ENCODE results near the gene UGDH.
"Not testable (repeated sequence)": the region's sequence is repeated elsewhere in the genome, so short reads cannot be mapped to it uniquely, and the experiment has no call there.

The UGDH gene

DNA sequence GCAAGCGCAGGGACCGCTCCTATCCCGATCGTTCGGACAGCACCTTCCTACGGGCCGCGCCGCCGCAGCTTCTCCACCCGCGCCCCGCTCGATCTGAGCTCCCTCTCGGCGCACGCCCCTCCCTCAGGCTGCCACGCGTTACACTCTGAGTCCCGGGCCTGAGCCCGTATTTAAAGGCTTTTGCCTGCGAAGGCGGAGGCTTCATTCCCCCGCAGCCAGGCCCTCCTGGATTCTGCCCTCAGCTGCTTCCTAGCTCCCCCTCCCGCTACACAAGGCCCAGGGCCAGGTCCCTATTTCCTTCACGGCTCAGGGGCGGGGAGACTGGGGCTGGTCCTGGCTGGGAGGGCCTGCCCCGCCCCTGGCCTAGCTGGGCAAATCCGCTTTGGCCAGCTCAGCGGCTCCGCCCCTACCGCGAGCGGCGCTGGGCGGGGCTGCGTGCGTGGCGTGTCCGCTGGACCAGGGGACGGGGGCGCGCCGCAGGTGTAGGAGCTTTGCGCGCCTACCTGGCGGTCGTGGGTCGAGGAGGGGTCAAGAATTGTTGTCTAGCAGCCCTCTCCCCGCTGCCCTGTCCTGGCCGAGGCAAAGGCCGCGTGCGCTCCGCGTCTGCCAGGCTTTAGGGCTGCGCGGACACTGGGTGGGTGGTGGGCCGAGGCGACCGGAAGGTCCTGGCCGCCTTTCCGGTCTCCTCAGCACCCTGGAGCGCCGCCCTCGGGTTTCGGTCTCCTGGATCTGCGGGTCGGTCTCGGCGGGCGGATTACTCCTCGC is at the start of gene UGDH:
UGDH (minus strand) TSS at position 144 of the 765 bp plus-strand sequence. CDS start 5,927 bp downstream, outside the sequence.
- Mint-ChIP-seq H3K4me3 (peak within 1 kb of the TSS; percentile 97), H3K4me1 (ENCODE audit: low read depth) (peaks cover 21% of the 10 kb centered on the region), H3K9me3 (peaks cover 22% of the 10 kb centered on the region), H3K27me3 (no peaks in the 10 kb centered on the region), H3K36me3 (ENCODE audit: low read depth) (peaks cover 25% of the 10 kb centered on the region), H3K27ac (peak within 1 kb of the TSS; percentile 96)

DNA sequence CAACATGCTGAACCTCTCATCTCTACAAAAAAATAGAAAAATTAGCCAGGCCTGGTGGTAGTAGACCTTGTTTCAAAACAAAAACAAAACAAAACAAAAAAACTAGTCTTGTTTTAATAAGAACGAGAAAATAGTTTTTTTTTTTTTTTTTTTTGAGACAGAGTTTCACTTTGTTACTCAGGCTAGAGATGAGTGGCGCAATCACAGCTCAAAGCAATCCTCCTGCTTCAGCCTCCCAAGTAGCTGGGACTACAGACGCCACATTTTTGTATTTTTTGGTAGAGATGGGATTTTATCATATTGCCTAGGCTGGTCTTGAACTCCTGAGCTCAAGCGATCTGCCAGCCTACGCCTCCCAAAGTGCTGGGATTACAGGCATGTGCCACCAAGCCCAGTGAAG is 47.7 kb upstream of the UGDH start:
- H3K9me3 Mint-ChIP-seq, result no peaks in the 10 kb centered on the region
- no peaks in the 10 kb centered on the region for H3K27me3 Mint-ChIP-seq
- H3K36me3 Mint-ChIP-seq (ENCODE audit: low read depth), result no peaks in the 10 kb centered on the region
- H3K4me1 Mint-ChIP-seq (ENCODE audit: low read depth), result no peaks in the 10 kb centered on the region
- H3K27ac Mint-ChIP-seq, result no peak overlapping the region
- no peak overlapping the region for H3K4me3 Mint-ChIP-seq

DNA sequence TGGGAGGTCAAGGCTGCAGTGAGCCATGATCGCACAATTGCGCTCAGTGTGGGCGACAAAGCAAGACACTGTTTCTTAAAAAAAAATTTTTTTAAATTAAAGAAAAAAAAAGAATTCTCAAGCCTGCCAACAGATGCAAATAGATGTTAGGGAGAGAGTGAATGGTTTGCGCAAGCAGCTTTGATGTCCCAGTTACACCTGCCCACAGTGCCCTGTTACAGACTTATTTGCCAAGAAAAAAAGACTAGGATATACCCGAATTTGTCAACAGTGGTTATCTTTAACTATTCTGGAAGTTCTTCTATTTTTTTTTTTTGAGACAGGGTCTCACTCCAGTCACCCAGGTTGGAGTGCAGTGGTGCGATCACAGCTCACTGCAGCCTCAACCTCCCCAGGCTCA is 44.3 kb upstream of the UGDH start:
- no peak overlapping the region for H3K27ac Mint-ChIP-seq
- H3K36me3 Mint-ChIP-seq (ENCODE audit: low read depth), result no peaks in the 10 kb centered on the region
- no peaks in the 10 kb centered on the region for H3K9me3 Mint-ChIP-seq
- H3K4me1 Mint-ChIP-seq (ENCODE audit: low read depth), result peaks cover 8% of the 10 kb centered on the region
- no peak overlapping the region for H3K4me3 Mint-ChIP-seq
- no peaks in the 10 kb centered on the region for H3K27me3 Mint-ChIP-seq

DNA sequence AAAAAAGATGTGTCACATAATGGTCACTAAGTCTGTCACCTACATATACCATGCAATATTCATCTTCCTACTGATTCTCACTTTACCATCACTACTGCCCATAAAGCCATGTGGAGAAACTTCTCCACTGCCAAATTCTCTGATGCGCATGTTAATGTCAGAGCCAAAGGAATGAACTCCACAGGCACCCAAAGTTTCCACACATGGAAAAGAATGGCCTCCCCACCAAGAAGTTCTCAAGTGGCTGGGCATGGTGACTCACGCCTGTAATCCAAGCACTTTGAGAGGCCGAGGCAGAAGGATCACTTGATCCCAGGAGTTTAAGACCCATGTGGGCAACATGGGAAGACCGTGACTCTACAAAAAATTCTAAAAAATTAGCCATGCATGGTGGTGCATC is 43.8 kb upstream of the UGDH start:
- Mint-ChIP-seq H3K9me3 (peaks cover 3% of the 10 kb centered on the region), H3K4me1 (ENCODE audit: low read depth) (peaks cover 8% of the 10 kb centered on the region), H3K36me3 (ENCODE audit: low read depth) (peaks cover 4% of the 10 kb centered on the region), H3K27me3 (no peaks in the 10 kb centered on the region), H3K27ac (no peak overlapping the region), H3K4me3 (no peak overlapping the region)

DNA sequence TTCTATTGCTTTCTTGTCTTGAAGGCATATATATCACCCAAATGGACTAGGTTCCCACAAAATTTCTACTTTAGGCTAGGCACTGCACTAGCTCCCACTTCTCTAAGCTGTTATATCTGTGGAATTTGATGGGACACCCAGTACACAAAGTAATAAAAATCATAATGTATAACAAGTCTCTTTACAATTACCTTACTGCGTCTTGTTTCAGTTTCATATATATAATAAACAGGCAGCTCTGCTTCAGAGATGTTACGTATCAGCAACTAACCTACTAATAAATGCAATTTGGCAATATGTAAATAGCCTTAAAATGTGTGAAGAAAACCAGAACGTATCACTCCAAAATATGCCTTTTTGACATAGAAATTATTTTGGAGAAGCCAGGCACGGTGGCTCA is 42.0 kb upstream of the UGDH start:
- no peaks in the 10 kb centered on the region for H3K27me3 Mint-ChIP-seq
- H3K27ac Mint-ChIP-seq, result peak overlapping the region; percentile 19
- peaks cover 7% of the 10 kb centered on the region for H3K9me3 Mint-ChIP-seq
- H3K4me3 Mint-ChIP-seq, result no peak overlapping the region
- peaks cover 11% of the 10 kb centered on the region for H3K4me1 Mint-ChIP-seq (ENCODE audit: low read depth)
- H3K36me3 Mint-ChIP-seq (ENCODE audit: low read depth), result peaks cover 11% of the 10 kb centered on the region

DNA sequence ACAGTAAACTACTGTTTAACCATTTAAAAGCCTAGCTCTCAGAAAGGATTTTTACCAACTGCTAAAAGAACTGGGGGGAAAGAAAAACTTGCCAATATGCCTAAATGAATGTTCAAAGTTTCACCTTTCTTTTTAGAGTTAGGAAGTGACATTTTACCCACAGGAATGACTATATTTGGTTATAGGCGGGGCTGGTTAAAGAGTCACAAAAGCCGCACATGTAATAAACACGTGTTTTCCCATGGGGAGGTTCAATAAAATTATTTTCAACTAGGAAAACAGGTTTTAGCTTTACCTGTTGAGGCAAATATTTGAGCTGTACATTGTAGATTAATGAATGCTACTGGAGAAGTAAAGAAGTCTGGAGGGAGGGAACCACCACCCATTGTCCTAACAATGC is 41.6 kb upstream of the UGDH start:
- Mint-ChIP-seq H3K4me3 (no peak overlapping the region), H3K27me3 (no peaks in the 10 kb centered on the region), H3K4me1 (ENCODE audit: low read depth) (peaks cover 11% of the 10 kb centered on the region), H3K36me3 (ENCODE audit: low read depth) (peaks cover 11% of the 10 kb centered on the region), H3K27ac (peak overlapping the region; percentile 19), H3K9me3 (peaks cover 7% of the 10 kb centered on the region)

DNA sequence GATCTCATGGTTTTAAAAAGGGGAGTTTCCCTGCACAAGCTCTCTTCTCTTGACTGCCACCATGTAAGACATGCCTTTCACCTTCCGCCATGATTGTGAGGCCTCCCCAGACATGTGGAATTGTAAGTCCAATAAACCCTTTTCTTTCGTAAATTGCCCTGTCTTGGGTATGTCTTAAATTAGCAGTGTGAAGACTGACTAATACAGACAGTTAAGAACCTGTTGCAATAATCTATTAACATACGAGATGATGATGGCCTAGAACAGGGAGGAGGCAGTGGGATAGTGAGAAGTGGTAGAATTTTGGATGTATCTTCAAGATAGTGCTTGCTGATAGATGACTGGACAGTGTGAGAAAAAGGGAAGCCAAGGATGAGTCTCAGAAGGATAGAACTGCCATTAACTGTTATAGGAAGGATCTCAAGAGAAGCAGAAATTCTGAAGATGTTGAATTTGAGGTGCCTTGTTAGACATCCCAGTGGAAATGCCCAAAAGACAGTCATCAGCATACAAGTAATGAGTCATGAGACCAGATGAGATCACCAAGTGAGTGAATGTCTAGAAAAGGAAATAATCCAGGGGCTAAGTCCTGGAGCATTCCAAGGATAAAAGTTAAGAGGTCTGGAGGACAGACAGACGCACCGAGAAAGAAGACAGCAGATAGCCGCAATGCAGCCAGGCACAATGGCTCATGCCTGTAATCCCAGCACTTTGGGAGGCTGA is 38.8 kb upstream of the UGDH start:
- H3K4me1 Mint-ChIP-seq (ENCODE audit: low read depth), result peaks cover 11% of the 10 kb centered on the region
- peaks cover 11% of the 10 kb centered on the region for H3K36me3 Mint-ChIP-seq (ENCODE audit: low read depth)
- H3K4me3 Mint-ChIP-seq, result no peak overlapping the region
- H3K27me3 Mint-ChIP-seq, result no peaks in the 10 kb centered on the region
- no peak overlapping the region for H3K27ac Mint-ChIP-seq
- H3K9me3 Mint-ChIP-seq, result peaks cover 7% of the 10 kb centered on the region

DNA sequence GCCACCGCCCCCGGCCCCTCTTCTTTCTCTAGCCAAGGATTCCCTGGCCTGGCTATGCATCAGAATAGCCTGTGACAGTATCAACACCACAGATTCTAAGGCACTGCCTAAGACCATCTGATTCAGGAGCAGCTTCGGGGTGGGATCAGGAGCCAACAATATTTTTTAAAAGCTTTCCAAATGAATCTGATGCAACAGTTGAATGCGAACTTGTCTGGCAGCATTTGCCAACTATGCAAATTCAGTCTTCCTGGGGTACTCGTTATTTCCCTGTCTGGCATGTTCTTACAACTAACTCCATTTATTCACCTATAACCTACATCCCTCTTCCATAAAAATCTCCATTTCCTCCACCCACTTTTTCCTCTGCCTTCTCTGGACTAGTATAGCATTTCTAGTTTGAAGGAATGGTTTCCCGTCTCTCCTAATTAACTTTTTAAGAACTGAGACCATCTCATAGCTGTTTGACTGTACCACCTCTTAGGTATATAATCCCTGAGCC is 36.2 kb upstream of the UGDH start:
- H3K4me3 Mint-ChIP-seq, result no peak overlapping the region
- H3K36me3 Mint-ChIP-seq (ENCODE audit: low read depth), result peaks cover 11% of the 10 kb centered on the region
- H3K27ac Mint-ChIP-seq, result no peak overlapping the region
- peaks cover 6% of the 10 kb centered on the region for H3K4me1 Mint-ChIP-seq (ENCODE audit: low read depth)
- H3K9me3 Mint-ChIP-seq, result peaks cover 7% of the 10 kb centered on the region
- H3K27me3 Mint-ChIP-seq, result no peaks in the 10 kb centered on the region

DNA sequence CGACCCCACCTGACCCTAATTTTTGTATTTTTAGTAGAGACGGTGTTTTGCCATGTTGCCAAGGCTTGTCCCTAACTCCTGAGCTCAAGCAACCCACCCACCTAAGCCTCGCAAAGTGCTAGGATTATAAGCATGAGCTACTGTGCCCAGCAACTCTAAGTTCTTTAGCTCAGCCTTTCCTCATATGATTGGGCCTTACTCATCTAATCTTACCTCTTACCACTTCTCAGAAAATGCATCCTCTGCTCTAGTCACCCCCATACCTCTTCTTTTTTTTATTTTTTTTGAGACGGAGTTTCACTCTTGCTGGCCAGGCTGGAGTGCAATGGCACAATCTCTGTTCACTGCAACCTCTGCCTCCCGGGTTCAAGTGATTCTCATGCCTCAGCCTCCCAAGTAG is 35.6 kb upstream of the UGDH start:
- Mint-ChIP-seq H3K4me1 (ENCODE audit: low read depth) (peaks cover 3% of the 10 kb centered on the region), H3K27ac (no peak overlapping the region), H3K27me3 (no peaks in the 10 kb centered on the region), H3K36me3 (ENCODE audit: low read depth) (peaks cover 11% of the 10 kb centered on the region), H3K9me3 (peaks cover 7% of the 10 kb centered on the region), H3K4me3 (no peak overlapping the region)

DNA sequence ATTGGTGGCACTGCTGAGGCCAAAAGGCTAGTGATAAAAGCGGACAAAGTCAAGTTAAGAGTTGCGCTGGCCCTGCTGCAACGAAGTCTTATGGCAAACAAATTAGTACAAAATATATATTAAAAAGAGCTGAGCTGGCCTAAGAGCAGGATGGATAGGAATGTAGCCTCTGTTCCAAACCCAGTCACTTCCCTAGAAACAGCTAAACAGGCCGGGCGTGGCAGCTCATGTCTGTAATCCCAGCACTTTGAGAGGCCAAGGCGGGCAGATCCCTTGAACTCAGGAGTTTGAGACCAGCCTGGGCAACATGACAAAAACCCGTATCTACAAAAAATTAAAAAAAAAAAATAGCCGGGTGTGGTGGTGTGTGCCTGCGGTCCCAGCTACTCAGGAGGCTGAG is 32.4 kb upstream of the UGDH start:
- H3K9me3 Mint-ChIP-seq, result no peaks in the 10 kb centered on the region

DNA sequence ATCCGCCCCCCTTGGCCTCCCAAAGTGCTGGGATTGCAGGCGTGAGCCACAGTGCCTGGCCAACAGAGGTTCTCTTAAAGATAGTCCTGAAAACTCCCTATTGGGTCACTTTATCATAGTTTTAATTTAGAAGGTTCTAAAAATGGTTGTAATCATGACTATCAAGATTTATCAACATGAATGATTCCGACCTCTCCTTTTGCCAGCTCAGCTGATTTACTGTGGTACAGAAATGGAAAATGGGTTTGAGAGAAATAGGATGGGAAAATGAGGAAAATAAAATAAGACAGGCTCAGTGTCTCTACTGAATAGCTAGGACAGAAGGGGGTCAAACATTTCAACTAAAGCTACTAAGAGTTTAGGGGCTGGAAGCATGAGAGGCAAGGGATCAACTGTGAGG is 28.2 kb upstream of the UGDH start:
- peaks cover 4% of the 10 kb centered on the region for H3K36me3 Mint-ChIP-seq (ENCODE audit: low read depth)
- no peaks in the 10 kb centered on the region for H3K4me1 Mint-ChIP-seq (ENCODE audit: low read depth)
- H3K27me3 Mint-ChIP-seq, result no peaks in the 10 kb centered on the region
- H3K4me3 Mint-ChIP-seq, result no peak overlapping the region
- H3K9me3 Mint-ChIP-seq, result no peaks in the 10 kb centered on the region
- no peak overlapping the region for H3K27ac Mint-ChIP-seq

More for the DNA sequence above, 32.4 kb upstream of the UGDH start:
- Mint-ChIP-seq H3K36me3 (ENCODE audit: low read depth) (peaks cover 4% of the 10 kb centered on the region), H3K27me3 (no peaks in the 10 kb centered on the region), H3K27ac (no peak overlapping the region), H3K4me3 (no peak overlapping the region), H3K4me1 (ENCODE audit: low read depth) (no peaks in the 10 kb centered on the region)

DNA sequence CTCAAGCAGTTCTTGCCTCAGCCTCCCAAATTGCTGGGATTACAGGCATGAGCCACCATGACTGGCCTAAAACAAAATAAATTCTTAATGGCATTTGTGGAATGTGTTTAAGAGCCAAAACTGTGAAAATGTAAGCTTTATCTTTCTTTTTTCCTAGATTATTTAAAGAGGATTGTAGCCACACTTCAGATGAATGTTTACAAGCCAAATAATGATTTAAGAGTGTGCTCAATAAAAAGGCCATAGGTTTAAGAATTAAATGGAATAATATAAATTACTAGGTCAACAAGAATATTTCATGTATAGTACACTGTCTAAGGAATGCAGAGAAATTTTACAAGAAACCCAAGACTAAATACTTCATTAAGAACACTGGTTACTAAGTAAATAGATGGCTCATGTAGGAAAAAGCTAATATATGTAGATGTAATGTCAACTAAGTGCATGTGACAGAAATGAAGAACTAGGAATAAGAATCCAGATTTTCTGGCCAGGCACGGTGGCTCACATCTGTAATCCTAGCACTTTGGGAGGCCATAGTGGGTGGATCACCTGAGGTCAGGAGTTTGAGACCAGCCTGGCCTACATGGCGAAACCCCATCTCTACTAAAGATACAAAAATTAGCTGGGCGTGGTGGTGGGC is 21.3 kb upstream of the UGDH start:
- Mint-ChIP-seq H3K27ac (no peak overlapping the region), H3K4me3 (no peak overlapping the region), H3K36me3 (ENCODE audit: low read depth) (no peaks in the 10 kb centered on the region), H3K9me3 (no peaks in the 10 kb centered on the region), H3K27me3 (no peaks in the 10 kb centered on the region), H3K4me1 (ENCODE audit: low read depth) (no peaks in the 10 kb centered on the region)

DNA sequence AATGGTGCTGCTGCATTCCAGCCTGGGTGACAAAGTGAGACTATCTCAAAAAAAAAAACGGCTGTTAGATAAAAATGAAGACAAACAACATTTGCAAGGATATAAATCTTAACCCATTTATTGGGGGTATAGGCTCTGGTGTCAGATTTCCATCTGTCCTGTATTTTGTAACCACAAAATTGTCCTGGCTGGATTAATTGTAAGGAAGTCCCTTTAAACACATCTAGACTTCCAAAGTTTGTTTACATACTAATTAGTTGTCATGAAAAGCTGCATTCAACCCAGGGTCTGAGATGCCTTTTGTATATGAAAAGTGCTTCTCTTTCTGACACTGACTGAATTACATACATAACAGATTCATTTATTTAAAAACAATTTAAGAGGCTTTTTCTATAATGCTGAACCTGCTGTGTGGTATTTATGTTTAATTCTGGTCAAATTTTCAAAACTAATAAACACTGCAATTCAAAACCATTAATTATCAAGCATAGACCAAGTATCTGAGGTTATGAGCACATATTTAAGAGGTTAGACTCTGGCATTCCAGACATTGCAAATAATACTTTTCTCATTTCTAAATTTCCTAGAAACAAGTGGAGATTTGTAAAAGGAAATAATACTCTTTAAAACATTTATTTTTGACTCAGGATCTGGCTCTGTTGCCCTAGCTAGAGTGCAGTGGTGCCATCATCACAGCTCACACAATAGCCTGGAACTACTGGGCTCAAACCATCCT is 17.5 kb upstream of the UGDH start:
- Mint-ChIP-seq H3K36me3 (ENCODE audit: low read depth) (no peaks in the 10 kb centered on the region), H3K9me3 (no peaks in the 10 kb centered on the region), H3K4me1 (ENCODE audit: low read depth) (no peaks in the 10 kb centered on the region), H3K4me3 (no peak overlapping the region), H3K27ac (no peak overlapping the region), H3K27me3 (no peaks in the 10 kb centered on the region)

DNA sequence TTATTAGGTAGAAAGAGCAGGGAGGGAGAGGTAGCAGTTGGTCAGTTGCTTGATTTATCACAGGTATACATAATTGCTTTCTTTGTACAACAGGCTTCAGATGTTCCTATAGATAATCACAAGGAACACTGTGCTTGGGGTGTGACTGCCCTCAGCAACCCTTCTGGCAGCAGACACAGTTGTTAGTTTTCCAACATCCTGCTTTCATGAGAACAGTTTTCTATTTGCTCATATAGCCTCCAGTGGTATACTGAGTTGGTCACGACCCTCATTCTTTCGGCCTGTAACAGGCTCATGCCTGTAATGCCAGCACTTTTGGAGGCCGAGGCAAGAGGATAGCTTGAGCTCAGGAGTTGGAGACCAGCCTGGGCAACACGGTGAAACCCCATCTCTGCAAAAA is 16.8 kb upstream of the UGDH start:
- not testable (repeated sequence) for H3K4me3 Mint-ChIP-seq; H3K36me3 Mint-ChIP-seq (ENCODE audit: low read depth); H3K9me3 Mint-ChIP-seq; H3K27ac Mint-ChIP-seq; H3K27me3 Mint-ChIP-seq; H3K4me1 Mint-ChIP-seq (ENCODE audit: low read depth)

DNA sequence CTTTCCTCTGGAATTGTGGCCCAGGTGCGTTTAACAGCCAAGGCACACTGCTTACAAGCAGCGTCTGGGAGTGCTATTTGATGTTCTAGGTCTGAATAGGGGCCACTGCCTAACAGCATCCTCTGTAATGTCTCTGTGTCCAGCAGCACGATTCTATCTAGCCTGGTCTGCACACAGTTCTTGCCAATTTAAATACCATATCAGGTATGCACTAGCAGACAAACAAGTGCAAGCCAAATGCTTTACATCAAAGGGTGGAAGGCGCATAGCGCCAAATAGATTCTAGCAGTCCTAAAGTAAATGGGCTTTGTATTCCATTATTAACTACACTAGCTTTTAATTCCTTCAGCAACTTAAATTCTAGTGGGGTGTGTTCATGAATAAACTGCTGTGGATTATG is 15.8 kb upstream of the UGDH start:
- Mint-ChIP-seq H3K4me1 (ENCODE audit: low read depth) (no peaks in the 10 kb centered on the region), H3K36me3 (ENCODE audit: low read depth) (no peaks in the 10 kb centered on the region), H3K27me3 (no peaks in the 10 kb centered on the region), H3K4me3 (no peak overlapping the region), H3K27ac (no peak overlapping the region), H3K9me3 (no peaks in the 10 kb centered on the region)

All from stimulated activated naive CD8-positive, alpha-beta T cell treated with anti-CD3 and anti-CD28 coated beads, Interleukin-15, Interleukin-2, amounts not matched to agents 100 ng/mL and 50 ng/mL, for 24 hours (primary cell).